ENCODE results near the gene ZC2HC1B.

ZC2HC1B gene

GRCh38 chr6:143822584-143823024 is 41.7 kb upstream of the ZC2HC1B start:
- TF ChIP-seq POLR2AphosphoS5 (IDR thresholded peaks at IDR 0.05; ENCODE audit: low read depth) = no peak
- no peak overlapping the region for H3K27ac ChIP-seq (replicated peaks)
- no peaks in the 10 kb centered on the region for H3K27me3 ChIP-seq (ENCODE audit: insufficient read depth, poor library complexity, severe bottlenecking)
- no peak for DNase-seq (ENCODE audit: low read depth in 1 of 2, low spot score in 1 of 2)
- H3K4me3 ChIP-seq (replicated peaks; ENCODE audit: insufficient read depth, low read length) = no peak overlapping the region

GRCh38 chr6:143823548-143823947 is 40.7 kb upstream of the ZC2HC1B start:
- no peak for TF ChIP-seq POLR2AphosphoS5 (IDR thresholded peaks at IDR 0.05; ENCODE audit: low read depth)
- TF ChIP-seq GABPA (IDR thresholded peaks at IDR 0.05; ENCODE audit: low read depth) = no peak
- TF ChIP-seq SPI1 (IDR thresholded peaks at IDR 0.05; ENCODE audit: borderline replicate concordance, low read depth) = no peak
- TF ChIP-seq CTCF (IDR thresholded peaks at IDR 0.05; ENCODE audit: insufficient read depth, low read length) = no peak
- TF ChIP-seq, protein P1, sequence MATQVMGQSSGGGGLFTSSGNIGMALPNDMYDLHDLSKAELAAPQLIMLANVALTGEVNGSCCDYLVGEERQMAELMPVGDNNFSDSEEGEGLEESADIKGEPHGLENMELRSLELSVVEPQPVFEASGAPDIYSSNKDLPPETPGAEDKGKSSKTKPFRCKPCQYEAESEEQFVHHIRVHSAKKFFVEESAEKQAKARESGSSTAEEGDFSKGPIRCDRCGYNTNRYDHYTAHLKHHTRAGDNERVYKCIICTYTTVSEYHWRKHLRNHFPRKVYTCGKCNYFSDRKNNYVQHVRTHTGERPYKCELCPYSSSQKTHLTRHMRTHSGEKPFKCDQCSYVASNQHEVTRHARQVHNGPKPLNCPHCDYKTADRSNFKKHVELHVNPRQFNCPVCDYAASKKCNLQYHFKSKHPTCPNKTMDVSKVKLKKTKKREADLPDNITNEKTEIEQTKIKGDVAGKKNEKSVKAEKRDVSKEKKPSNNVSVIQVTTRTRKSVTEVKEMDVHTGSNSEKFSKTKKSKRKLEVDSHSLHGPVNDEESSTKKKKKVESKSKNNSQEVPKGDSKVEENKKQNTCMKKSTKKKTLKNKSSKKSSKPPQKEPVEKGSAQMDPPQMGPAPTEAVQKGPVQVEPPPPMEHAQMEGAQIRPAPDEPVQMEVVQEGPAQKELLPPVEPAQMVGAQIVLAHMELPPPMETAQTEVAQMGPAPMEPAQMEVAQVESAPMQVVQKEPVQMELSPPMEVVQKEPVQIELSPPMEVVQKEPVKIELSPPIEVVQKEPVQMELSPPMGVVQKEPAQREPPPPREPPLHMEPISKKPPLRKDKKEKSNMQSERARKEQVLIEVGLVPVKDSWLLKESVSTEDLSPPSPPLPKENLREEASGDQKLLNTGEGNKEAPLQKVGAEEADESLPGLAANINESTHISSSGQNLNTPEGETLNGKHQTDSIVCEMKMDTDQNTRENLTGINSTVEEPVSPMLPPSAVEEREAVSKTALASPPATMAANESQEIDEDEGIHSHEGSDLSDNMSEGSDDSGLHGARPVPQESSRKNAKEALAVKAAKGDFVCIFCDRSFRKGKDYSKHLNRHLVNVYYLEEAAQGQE (IDR thresholded peaks at IDR 0.05; ENCODE audit: insufficient replicate concordance, low read depth) = no peak
- H3K4me3 ChIP-seq (replicated peaks; ENCODE audit: insufficient read depth, low read length) = no peak overlapping the region
- DNase-seq (ENCODE audit: low read depth in 1 of 2, low spot score in 1 of 2) = no peak
- H3K27me3 ChIP-seq (ENCODE audit: insufficient read depth, poor library complexity, severe bottlenecking) = no peaks in the 10 kb centered on the region
- H3K27ac ChIP-seq (replicated peaks) = no peak overlapping the region

DNA sequence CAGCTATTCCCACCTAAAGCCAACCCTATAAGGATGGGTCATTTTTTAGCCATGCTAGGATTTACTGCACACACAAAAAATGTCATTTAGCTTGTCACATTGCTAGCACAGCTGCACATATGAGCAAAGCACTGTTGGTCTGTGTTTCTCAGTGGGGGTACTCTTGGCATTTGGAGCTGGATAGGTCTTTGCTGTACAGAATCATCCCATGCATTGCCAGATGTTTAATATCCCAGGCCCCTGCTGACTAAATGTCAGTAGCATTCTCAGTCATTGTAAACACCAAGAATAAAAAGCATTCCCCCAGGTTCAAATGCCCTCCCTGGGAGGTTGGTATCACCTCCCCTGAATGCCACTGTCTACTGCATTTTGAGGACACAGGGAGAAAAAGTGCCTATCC is 35.7 kb upstream of the ZC2HC1B start:
- no peak for DNase-seq (ENCODE audit: low read depth in 1 of 2, low spot score in 1 of 2)
- H3K4me3 ChIP-seq (replicated peaks; ENCODE audit: insufficient read depth, low read length) = no peak overlapping the region
- no peak overlapping the region for H3K27ac ChIP-seq (replicated peaks)
- no peaks in the 10 kb centered on the region for H3K27me3 ChIP-seq (ENCODE audit: insufficient read depth, poor library complexity, severe bottlenecking)
- no peak for TF ChIP-seq POLR2AphosphoS5 (IDR thresholded peaks at IDR 0.05; ENCODE audit: low read depth)
- TF ChIP-seq, protein P1 (IDR thresholded peaks at IDR 0.05; ENCODE audit: insufficient replicate concordance, low read depth) = no peak
- TF ChIP-seq GABPA (IDR thresholded peaks at IDR 0.05; ENCODE audit: low read depth) = no peak
- TF ChIP-seq CTCF (IDR thresholded peaks at IDR 0.05; ENCODE audit: insufficient read depth, low read length) = no peak
- TF ChIP-seq SPI1 (IDR thresholded peaks at IDR 0.05; ENCODE audit: borderline replicate concordance, low read depth) = no peak

- no peak overlapping the region for H3K4me3 ChIP-seq (replicated peaks; ENCODE audit: insufficient read depth, low read length)
- DNase-seq (ENCODE audit: low read depth in 1 of 2, low spot score in 1 of 2) = no peak
- H3K27me3 ChIP-seq (ENCODE audit: insufficient read depth, poor library complexity, severe bottlenecking) = no peaks in the 10 kb centered on the region
- TF ChIP-seq GABPA (IDR thresholded peaks at IDR 0.05; ENCODE audit: low read depth) (no peak), POLR2AphosphoS5 (IDR thresholded peaks at IDR 0.05; ENCODE audit: low read depth) (no peak), CTCF (IDR thresholded peaks at IDR 0.05; ENCODE audit: insufficient read depth, low read length) (no peak), SPI1 (IDR thresholded peaks at IDR 0.05; ENCODE audit: borderline replicate concordance, low read depth) (no peak)
- TF ChIP-seq, protein P1 (IDR thresholded peaks at IDR 0.05; ENCODE audit: insufficient replicate concordance, low read depth) = no peak
- no peak overlapping the region for H3K27ac ChIP-seq (replicated peaks)
These were observed 28.1 kb upstream of the ZC2HC1B start for GRCh38 chr6:143836150-143836549.
